Endothelial cell of umbilical vein (primary cell): ENCODE results near the gene NHLRC4.

Source experiments
- CTCF ChIP-seq, 2 donors: IDR thresholded peaks; 1 replicate in 1 of 2; 2 replicates in 1 of 2; pipeline ENCODE4 v1.5.1; 2011; ENCODE audit warnings: low read length in 2 of 2, mild to moderate bottlenecking in 2 of 2, moderate library complexity in 2 of 2, control low read depth in 1 of 2, inconsistent platforms in 1 of 2, low read depth in 1 of 2; ENCODE audit not compliant: insufficient read depth in 1 of 2; ENCODE audit errors: extremely low read depth in 1 of 2
- EZH2 ChIP-seq: IDR thresholded peaks from 2 replicates; pipeline ENCODE4 v1.6.1; 2012; ENCODE audit warnings: borderline replicate concordance, low read depth, mild to moderate bottlenecking, moderate library complexity, low read length, inconsistent platforms; ENCODE audit not compliant: severe bottlenecking
- MYC ChIP-seq: IDR thresholded peaks from one replicate; pipeline ENCODE4 v1.6.1; 2011; ENCODE audit warnings: mild to moderate bottlenecking, low read depth, low read length
- POLR2A ChIP-seq: IDR thresholded peaks from 2 replicates; pipeline ENCODE4 v1.6.1; 2012; ENCODE audit warnings: low read depth, mild to moderate bottlenecking, control low read depth, low read length
- POLR2AphosphoS5 ChIP-seq: IDR thresholded peaks from 2 replicates; pipeline ENCODE4 v1.6.1; 2012; ENCODE audit warnings: low read depth, mild to moderate bottlenecking, control low read depth, low read length, moderate library complexity; ENCODE audit not compliant: insufficient read depth
- TF ChIP-seq, protein P1 (sequence below): IDR thresholded peaks from 2 replicates; pipeline ENCODE4 v1.6.1; 2011; ENCODE audit not compliant: insufficient read depth, insufficient read length

GRCh38 chr16:595942-596735, 29.3 kb downstream of the NHLRC4 start:
- TF ChIP-seq EZH2 = no peak
- TF ChIP-seq CTCF (IDR thresholded peaks at IDR 0.05; ENCODE audit: extremely low read depth in 1 of 2, insufficient read depth in 1 of 2, low read depth in 1 of 2, low read length in 2 of 2) = no peak
- TF ChIP-seq POLR2AphosphoS5 = no peak
- no peak for TF ChIP-seq POLR2A
- TF ChIP-seq, protein P1, sequence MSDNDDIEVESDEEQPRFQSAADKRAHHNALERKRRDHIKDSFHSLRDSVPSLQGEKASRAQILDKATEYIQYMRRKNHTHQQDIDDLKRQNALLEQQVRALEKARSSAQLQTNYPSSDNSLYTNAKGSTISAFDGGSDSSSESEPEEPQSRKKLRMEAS = no peak
- no peak for TF ChIP-seq MYC
